Ascending aorta (tissue), 2 donors: ENCODE measurements around the gene AGBL3. TPM values are rescaled to one million over a fixed set of nuclear protein-coding genes. Genes with fewer than 3 reads are reported as not detected.
A peak's percentile ranks its signal among the peaks of the same experiment; 100 is the strongest.
"Not testable (repeated sequence)": the region's sequence is repeated elsewhere in the genome, so short reads cannot be mapped to it uniquely, and the experiment has no call there.

Experiments
- DNase-seq, 2 donors: peaks; one replicate each; pipeline ENCODE4 v3.0.0-alpha.2; 2019; ENCODE audit warnings: low spot score in 2 of 2
- H3K27ac ChIP-seq, 2 donors: fragments of 200-600 bp; sonication (generic); one replicate each; pipeline ENCODE4 v1.5.1; 2016 to 2017; ENCODE audit warnings: mild to moderate bottlenecking in 1 of 2
- H3K27me3 ChIP-seq: fragments of 200-600 bp; sonication (generic); one replicate; pipeline ENCODE4 v1.5.1; 2017
- H3K36me3 ChIP-seq, 2 donors: fragments of 200-600 bp; sonication (generic); one replicate each; pipeline ENCODE4 v1.5.1; 2016
- H3K4me1 ChIP-seq, 2 donors: fragments of 200-600 bp; sonication (generic); one replicate each; pipeline ENCODE4 v1.5.1; 2016 to 2017; ENCODE audit warnings: mild to moderate bottlenecking in 1 of 2
- H3K4me3 ChIP-seq, 2 donors: fragments of 200-600 bp; sonication (generic); one replicate each; pipeline ENCODE4 v1.5.1; 2016 to 2017; ENCODE audit warnings: mild to moderate bottlenecking in 1 of 2
- H3K9me3 ChIP-seq, 2 donors: fragments of 200-600 bp; sonication (generic); one replicate each; pipeline ENCODE4 v1.5.1; 2016
- intact Hi-C: fragments of 100-400 bp; cut with DNase I; formaldehyde crosslinking; loops from one replicate; pipeline ENCODE4 v1.15.1; 2023
- total RNA-seq: library from RNA; depleted of rRNA; stranded (reverse); fragments of >200 nt; gene quantifications from one replicate; pipeline ENCODE4 v1.1.0, GENCODE V29; 2016
- TF ChIP-seq, protein P1 (sequence below), 3 experiments: fragments of 200-600 bp in 2 of 3; fragments of 450-650 bp in 1 of 3; sonication (generic) in 2 of 3; IDR thresholded peaks; one replicate each; pipeline ENCODE4 v1.5.1; 2016 to 2019; ENCODE audit warnings: antibody characterized with exemption in 3 of 3, mild to moderate bottlenecking in 1 of 3, moderate library complexity in 1 of 3

Gene AGBL3
- total RNA-seq, 1 donor from 2014 or later, result 2.8 TPM

DNA sequence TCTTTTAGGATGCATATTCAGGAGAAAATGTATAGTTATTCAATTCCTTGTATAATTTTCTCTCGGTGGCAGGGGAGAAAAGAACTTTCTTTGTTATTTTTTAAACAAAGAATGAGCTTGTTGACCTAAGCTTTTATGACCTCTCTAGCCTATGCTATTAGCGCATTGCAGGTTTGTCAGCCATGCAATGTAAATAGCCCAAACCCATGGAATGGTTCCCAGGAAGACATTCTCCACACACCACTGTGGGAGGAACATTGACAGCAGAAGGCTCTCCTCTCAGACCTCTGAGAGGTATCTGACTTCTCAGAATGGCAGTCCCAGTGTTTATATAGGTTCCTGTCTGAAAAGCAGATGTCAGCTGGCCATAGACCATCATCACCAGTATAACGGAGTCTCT lies 19.6 kb upstream of the AGBL3 start:
- peak overlapping the region; percentile 31 to 46 for H3K27ac ChIP-seq
- no peaks in the 10 kb centered on the region for H3K9me3 ChIP-seq
- no peak overlapping the region for H3K4me3 ChIP-seq
- intact Hi-C loops, result no loop called here
- DNase-seq, result no peak
- TF ChIP-seq, protein P1, sequence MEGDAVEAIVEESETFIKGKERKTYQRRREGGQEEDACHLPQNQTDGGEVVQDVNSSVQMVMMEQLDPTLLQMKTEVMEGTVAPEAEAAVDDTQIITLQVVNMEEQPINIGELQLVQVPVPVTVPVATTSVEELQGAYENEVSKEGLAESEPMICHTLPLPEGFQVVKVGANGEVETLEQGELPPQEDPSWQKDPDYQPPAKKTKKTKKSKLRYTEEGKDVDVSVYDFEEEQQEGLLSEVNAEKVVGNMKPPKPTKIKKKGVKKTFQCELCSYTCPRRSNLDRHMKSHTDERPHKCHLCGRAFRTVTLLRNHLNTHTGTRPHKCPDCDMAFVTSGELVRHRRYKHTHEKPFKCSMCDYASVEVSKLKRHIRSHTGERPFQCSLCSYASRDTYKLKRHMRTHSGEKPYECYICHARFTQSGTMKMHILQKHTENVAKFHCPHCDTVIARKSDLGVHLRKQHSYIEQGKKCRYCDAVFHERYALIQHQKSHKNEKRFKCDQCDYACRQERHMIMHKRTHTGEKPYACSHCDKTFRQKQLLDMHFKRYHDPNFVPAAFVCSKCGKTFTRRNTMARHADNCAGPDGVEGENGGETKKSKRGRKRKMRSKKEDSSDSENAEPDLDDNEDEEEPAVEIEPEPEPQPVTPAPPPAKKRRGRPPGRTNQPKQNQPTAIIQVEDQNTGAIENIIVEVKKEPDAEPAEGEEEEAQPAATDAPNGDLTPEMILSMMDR (IDR thresholded peaks at IDR 0.05), result no peak
- H3K4me1 ChIP-seq, result peaks cover 9 to 39% of the 10 kb centered on the region in 2 donors
- H3K36me3 ChIP-seq, result peaks cover 37 to 71% of the 10 kb centered on the region in 2 donors
- H3K27me3 ChIP-seq, result no peaks in the 10 kb centered on the region

DNA sequence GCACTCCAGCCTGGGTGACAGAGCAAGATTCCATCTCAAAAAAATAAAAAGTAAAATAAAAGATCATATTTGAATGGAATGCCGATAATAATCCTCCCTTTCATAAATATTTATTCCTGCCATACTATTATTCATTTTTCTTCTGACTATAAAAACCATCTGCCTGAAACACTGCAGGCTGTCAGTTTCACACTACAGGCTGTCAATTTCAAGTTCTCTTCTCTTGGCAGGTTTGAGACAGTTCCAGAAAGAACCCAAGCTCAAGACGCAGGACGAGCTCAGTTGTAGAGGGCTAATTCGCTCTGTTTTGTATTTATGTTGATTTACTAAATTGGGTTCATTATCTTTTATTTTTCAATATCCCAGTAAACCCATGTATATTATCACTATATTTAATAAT lies 18.2 kb upstream of the AGBL3 start:
- peak overlapping the region in 1 of 2 donors; percentile 42 for H3K27ac ChIP-seq
- no peaks in the 10 kb centered on the region for H3K9me3 ChIP-seq
- no peak overlapping the region for H3K4me3 ChIP-seq
- H3K4me1 ChIP-seq, result peaks cover 9 to 26% of the 10 kb centered on the region in 2 donors
- no peak for DNase-seq
- H3K36me3 ChIP-seq, result peaks cover 35 to 66% of the 10 kb centered on the region in 2 donors
- TF ChIP-seq, protein P1 (IDR thresholded peaks at IDR 0.05), result no peak
- no peaks in the 10 kb centered on the region for H3K27me3 ChIP-seq
- intact Hi-C loops, result no loop called here

DNA sequence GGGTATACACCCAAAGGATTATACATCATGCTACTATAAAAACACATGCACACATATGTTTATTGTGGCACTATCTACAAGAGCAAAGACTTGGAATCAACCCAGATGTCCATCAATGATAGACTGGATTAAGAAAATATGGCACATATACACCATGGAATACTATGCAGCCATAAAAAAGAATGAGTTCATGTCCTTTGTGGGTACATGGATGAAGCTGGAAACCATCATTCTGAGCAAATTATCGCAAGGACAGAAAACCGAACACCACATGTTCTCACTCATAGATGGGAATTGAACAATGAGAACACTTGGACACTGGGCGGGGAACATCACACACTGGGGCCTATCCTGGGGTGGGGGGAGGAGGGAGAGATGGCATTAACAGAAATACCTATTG lies 4.7 kb upstream of the AGBL3 start:
- DNase-seq, H3K4me3 ChIP-seq, H3K27ac ChIP-seq, H3K4me1 ChIP-seq, H3K36me3 ChIP-seq, H3K27me3 ChIP-seq, intact Hi-C loops: not testable (repeated sequence)
- peaks cover 7 to 33% of the 10 kb centered on the region in 2 donors for H3K9me3 ChIP-seq

DNA sequence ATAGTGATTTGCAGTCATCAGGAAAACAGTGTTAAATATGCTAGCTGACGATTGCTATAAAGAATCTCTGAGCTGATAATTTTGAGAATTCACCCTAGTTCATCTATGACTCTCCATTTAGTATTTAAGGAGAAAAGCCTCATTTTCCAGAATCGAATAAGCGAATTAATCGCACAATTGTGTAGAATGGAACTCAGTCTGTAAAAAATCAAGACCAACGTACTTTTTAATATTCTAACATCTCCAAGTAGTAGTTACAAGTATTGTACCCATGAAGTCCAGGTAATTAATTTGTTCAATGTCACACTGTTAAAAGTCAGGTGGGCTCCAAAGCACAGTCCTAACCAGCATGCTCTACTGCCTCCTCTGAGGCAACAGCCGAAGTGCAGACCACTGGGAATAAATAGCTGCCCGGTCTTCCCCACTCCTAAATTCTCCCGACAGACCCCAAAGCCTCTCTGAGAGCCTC lies 380 bp upstream of the AGBL3 start:
- H3K27ac ChIP-seq, result peak overlapping the region; percentile 86 to 87
- H3K36me3 ChIP-seq, result peaks cover 0 to 5% of the 10 kb centered on the region in 2 donors
- peaks cover 0 to 4% of the 10 kb centered on the region in 2 donors for H3K9me3 ChIP-seq
- H3K4me3 ChIP-seq, result peak overlapping the region; percentile 72 to 73
- TF ChIP-seq, protein P1 (IDR thresholded peaks at IDR 0.05), result no peak
- no peaks in the 10 kb centered on the region for H3K27me3 ChIP-seq
- H3K4me1 ChIP-seq, result peaks cover 0 to 16% of the 10 kb centered on the region in 2 donors
- no peak for DNase-seq
- intact Hi-C loops, result loop anchor here (1.0 to 5.0 kb wide), 5 partner anchors 161 to 771 kb away; partner anchors contain the start of genes CYREN and TMEM140

DNA sequence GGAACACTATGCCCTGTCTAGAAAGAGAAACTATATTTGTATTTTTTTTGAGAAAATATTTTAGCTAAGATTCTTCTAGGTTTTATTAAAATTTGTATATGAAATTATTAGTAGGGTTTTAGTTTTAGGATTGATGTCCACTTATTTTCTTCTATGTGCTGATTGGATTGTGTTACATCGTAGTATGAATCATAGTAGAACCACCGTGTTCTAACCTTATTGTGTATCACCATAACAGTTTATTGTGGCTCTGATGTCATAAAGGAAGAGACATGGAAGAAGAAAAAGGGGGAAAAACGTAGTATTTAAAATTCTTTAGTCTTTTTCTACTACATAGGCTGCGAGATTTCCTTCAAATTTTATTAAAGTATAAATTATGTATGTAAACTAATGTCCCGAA lies 1.9 kb downstream of the AGBL3 start:
- H3K4me3 ChIP-seq, result peak overlapping the region in 1 of 2 donors; percentile 72
- no peaks in the 10 kb centered on the region for H3K27me3 ChIP-seq
- TF ChIP-seq, protein P1 (IDR thresholded peaks at IDR 0.05), result no peak
- H3K9me3 ChIP-seq, result no peaks in the 10 kb centered on the region
- H3K36me3 ChIP-seq, result peaks cover 0 to 5% of the 10 kb centered on the region in 2 donors
- H3K4me1 ChIP-seq, result peaks cover 6 to 30% of the 10 kb centered on the region in 2 donors
- DNase-seq, result no peak
- intact Hi-C loops, result loop anchor here (5.0 kb wide), 3 partner anchors 159 to 769 kb away; partner anchors contain the start of gene TMEM140
- peak overlapping the region in 1 of 2 donors; percentile 86 for H3K27ac ChIP-seq

DNA sequence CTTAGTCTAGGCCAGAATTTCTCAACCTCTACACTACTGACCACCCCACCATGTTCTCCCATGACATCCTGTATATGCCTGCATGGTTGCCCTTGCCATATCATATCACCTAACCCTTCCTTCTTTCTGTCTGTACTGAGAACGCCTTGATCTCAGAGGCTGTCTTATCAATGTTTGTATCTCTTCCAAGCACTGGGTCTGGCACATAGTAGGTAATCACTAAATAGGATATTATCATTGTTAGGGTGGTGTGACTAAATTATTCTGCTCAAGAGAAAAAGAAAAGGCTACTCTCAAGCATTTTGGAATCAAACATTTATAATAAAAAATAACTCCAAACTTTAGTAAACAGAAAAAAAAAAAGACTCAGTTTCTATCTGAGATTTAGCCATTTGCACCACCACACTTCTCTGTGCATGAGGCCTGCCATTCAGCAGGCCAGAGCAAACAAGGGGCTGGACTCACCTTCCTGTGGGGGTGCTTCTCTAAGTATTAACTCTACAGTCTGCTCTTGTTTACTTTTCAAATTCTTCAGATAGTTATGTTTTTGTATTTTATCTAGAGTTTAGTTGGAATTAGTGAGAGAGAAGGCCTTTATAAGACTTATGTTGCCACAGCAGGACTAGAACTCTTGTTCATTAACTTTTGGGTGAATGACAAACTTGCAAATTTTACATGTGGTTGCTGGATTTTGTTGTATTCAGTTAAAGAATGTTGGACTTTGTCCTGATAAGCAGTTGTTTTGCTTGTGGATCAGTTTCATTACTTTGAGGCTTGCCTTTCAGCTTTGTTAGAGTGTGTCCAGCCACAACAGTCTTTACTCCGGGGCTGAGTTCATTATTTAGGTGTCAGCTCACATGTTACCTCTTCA lies 5.4 kb downstream of the AGBL3 start:
- intact Hi-C loops, result no loop called here
- Histone ChIP-seq H3K4me1 (peaks cover 9 to 49% of the 10 kb centered on the region in 2 donors), H3K4me3 (no peak overlapping the region), H3K36me3 (peaks cover 0 to 5% of the 10 kb centered on the region in 2 donors), H3K27me3 (no peaks in the 10 kb centered on the region), H3K27ac (peak overlapping the region; percentile 62 to 72), H3K9me3 (no peaks in the 10 kb centered on the region)
- DNase-seq, result no peak
- TF ChIP-seq, protein P1 (IDR thresholded peaks at IDR 0.05), result no peak
